ENCODE measurements around the gene SUN3.
"Not testable (repeated sequence)": the region's sequence is repeated elsewhere in the genome, so short reads cannot be mapped to it uniquely, and the experiment has no call there.

SUN3 gene

DNA sequence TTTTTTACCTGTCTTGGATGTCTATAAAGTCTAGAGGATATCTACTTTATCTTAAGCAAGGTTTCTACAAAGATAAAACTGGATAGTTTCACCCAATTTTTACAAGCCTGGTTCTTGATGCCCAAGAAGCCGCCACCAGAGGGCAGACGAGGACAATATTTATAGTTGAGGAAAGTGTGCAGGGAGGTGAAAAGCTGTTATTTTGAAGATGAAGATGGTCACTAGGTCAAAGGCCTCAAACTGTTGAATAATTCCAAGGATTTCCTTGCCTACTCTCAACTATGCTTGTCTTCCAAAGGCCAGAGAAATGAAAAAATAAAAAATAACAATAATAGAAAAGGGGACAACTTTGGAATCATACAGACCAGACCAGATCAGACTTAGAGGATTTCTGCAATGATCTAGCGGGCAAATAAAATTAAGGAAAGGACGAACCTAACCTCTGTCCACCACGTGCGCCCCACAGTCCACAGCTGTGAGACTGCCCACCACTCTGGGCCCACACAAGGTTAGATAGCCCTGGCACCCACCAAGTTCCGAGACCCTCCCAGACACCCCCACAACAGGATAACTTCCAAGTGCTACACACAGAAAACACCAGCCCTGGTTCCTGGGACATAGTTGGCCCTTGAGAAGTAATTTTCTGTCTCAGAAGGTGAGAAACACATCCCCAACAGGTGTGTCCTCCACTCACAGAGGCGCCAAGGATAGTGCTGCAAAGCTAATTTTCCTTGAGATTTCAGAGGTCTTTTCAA lies 83.5 kb downstream of the SUN3 start:
- peak; percentile 69 to 70 for DNase-seq (ENCODE audit: low read depth in 2 of 2)

DNA sequence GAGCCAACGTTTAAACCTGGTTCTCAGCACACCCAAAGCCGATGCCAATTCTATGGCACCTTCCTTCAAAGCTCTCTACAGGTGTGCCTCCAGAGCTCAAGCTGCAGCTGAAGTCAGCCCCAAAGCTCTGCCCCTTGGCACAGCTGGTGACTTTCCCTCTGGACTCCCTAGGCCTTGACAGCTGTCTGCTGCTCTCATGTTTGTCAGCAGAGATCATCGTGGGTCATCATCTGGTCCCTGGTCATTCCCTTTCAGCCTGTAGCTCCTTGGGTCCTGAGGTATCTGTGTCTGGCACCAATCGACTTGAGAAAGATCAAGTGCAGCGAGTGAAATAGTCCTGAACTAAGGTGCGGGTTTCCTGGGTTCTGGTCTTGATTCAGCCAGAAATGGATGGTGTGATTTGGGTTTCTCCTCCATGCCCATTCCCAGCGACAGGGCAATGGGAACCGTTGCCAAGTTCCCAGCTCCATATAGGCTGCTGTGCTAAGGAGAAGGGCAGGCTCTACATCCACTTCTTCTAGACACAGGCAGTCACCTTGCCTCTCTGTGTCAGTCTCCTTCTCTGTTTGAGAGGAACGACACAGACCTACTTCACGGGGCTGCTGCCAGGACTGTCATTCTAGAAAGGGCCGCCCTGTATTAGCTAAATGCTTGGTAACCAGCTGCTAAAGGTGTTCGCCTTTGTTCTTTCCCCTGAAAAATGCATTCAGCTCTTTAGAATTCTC lies 84.2 kb downstream of the SUN3 start:
- DNase-seq (ENCODE audit: low read depth in 2 of 2) = no peak

DNA sequence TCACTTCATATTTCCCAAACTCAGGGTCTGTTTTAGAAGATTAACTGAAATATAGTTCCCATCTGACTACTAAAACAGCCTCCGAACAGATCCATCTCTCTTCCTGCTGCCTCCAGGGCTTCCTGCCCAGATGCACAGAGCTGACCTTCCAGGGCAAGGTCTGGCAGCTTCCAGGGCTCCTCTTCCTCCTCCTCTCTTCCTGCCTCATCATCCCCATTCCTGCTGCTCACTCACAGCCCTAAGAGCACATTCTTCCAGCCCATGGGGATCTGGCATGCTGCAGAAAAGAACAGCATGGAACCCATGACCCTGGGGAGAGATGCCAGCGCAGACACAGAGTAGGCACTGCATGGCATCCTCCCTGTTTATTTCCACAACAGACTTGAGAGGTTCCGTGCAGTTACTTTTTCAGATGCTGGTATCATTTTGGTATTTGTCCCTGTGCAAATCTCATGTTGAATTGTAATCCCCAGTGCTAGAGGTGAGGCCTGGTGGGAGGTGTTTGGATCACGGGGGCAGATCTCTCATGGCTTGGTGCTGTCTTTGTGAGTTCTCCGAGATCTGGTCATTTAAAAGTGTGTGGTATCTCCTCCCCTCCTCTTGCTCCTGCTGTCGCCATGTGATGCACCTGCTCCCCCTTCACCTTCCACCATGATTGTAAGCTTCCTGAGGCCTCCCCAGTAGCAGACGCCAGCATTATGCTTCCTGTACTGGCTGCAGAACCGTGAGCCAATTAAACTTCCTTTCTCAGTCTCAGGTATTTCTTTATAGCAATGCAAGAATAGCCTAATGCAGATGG lies 85.0 kb downstream of the SUN3 start:
- no peak for DNase-seq (ENCODE audit: low read depth in 2 of 2)

DNA sequence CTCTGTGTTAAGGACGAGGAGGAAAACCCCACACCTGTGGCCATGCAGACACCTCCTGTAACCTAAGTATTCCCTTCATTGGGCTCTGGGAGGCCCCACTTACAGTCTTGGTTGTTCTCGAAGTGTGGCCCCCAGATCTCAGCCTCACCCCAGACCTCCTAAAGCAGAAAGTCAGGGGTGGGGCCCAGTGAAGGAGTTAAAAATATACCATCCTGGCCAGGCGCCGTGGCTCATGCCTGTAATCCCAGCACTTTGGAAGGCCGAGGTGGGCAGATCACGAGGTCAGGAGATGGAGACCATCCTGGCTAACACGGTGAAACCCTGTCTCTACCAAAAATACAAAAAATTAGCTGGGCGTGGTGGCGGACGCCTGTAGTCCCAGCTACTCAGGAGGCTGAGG lies 86.3 kb downstream of the SUN3 start:
- not testable (repeated sequence) for DNase-seq (ENCODE audit: low read depth in 2 of 2)

DNA sequence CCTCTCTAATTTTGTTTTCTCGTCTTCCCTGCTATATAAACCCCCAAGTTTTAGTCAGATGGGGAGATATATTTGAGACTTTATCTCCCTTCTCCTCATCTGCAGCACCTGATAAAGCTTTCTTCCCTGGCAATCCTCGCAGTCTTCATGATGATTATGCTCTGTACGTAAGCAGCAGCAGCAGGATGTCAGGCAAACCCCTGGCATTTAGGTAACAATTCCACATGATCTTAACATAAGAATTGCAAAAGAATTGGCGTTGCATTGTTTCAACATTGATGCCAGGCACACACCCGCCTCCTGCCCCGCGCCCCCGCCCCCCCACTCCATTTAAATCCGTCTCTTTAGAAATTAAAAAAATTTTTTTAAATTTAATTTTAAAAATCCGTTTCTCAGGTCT lies 86.8 kb downstream of the SUN3 start:
- no peak for DNase-seq (ENCODE audit: low read depth in 2 of 2)

DNA sequence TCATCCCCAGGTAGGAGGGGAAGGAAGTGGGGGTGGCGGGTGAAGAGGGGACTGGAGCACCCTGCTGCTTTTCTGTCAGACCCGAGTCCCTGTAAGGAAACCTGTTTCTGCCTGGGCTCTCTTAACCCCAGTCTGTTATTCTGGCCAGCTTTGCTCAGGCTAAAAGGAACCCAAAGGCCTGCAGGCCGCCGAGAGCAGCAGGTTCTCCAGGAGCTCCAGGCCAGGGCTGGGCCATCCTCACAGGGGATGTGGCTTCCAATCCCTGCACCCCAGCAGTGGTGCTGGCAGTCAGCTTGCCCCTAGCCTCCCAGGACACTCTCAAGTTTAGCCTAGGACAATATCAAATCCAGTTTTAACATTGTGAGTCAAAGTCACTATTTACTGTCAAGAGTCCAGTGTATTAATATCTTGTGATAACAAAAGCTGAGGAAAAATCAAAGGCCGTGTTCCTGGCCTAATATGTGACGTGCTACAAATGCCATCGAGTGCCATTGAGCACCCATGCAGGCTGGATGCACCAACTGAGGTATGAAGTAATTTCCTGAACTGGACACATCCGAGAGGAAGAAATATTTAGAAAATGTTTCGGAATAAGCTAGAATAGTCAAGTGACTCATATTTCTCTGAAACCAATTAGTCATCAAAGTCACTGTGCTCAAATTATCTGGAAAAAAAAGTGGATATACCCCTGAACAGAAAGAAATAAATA lies 87.6 kb downstream of the SUN3 start:
- no peak for DNase-seq (ENCODE audit: low read depth in 2 of 2)

DNA sequence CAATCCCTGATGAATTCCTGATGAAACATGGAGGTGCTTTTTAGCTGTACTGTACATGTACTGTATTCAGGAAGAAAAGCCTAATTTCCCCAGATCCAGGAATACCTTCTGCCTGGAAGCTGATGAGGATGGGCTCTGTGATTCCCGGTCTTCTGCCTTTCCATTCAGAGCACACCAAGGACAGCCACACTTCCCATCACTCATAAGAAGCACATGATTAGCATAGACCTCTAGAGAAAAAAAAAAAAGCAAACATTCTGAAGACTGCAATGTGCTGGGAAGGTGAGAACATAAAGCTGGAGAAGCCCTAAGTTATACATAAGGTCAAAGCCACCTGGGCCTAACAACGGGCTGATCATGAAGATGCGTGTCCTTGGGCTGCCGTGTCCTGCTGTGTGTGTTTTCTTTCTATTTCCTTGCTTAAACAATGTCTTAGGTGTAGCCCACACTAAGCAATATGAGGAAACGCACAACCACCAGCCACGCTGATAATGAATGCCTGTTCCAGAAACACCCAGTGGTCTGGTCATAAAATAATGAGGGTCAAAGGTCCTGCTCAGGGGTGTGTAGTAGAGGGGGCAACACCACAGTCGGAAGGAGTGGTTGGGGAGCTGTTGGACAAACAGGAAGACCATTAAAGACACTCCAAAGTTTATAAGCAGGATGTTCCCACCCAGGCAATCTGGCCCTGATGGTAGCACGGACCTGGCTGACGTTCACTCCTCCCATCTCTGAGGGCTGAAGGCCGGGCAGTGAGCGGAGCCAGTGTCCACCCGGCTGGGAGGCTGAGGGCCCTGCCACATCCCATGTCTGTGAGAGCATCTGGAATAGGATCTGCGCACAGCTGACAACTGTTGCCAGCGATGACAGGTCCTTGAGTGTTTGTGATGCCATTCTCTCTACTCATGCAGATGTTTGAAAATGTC lies 88.6 kb downstream of the SUN3 start:
- no peak for DNase-seq (ENCODE audit: low read depth in 2 of 2)

DNA sequence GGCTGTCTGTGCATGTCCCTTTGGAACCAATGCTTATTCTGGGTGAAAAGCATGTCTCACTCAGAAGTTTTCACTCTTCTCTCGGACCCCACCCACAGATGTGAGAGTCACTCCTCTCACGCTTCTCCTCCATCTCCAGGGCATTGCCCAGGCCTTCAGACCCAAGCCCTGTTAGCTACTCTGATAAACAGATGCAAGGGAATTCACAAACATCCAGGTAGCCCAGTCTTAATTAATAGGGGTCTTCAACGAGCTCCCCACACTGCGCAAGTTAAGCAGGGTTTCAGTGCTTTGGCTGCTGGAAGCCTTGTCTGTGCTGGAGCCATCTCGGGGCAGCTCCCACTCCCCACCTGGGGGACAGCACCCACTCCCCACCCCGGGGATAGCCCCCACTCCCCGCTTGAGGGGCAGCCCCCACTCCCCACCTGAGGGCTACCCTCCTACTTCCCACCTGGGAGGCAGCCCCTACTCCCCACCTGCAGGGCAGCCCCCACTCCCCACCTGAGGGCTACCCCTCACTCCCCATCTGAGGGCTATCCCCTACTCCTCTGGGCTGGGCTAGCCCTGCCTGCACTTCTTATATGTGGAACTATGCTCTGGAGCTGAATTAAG lies 89.4 kb downstream of the SUN3 start:
- DNase-seq (ENCODE audit: low read depth in 2 of 2) = no peak

DNA sequence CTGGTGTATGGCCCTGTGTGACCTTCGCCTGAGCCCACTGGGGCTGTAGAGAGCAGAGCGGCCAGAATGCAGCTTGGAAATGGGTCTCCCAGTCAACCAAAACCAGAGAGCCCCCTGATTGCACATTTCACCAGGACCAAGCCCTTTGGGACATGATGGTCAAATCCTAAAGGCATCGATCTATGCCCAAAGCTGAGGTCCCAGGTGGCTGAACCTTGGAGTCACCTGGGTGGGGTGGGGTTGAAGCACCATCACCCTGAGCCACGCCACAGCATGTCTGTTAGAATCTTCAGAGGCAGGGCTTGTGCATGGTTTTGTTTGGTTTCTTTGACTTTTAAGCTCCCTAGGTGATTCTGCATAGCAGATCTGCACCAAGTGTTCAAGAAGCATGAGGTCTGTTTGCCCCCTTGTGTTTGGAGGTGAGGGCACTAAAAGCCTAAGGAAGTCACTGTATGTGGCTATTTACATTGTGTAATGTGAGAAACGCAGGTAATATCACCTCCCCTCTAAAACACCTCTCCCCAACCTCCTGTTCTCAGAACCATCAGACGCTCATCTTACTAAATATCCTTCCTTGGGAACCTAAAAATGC lies 90.2 kb downstream of the SUN3 start:
- no peak for DNase-seq (ENCODE audit: low read depth in 2 of 2)

DNA sequence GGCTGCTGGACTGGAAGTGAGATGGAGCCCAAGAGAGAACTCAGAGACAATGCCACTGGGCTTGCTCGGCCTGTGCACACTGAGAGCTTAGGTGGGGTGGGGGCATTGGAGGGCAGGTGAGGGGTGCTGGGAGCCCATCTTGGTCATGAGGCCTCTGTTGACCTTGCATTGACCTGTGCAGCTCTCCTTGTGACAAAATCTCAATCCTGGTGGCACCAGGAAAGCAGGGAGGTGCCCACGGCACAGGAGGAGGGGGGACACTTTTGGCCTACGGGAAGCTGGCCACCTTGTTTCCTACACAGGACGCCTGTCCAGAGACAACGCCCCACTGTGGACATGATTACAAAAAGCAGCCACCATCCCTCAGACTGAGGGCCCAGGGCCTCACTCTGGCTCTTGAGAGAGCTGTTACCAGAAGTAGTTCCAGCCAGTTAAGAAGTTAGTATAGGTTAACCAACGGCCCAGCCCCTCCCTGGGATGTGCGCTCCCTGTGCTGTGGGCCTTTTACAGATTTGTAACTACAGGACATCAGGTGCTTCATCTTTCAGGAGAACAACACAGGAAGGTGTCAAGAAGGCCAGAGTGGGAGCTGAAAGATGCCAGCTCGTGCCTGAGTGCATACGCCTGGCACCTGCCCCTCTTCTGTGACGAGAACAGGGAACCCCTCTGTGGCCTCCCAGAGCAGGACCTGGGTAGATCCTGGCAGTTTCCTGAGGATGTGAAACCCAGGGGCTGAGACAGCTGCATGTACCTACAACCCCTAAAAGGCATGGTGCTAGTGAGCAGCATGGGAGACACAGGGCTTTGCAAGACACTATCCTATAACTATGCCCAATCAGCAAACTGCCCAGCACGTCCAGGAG lies 91.0 kb downstream of the SUN3 start:
- DNase-seq (ENCODE audit: low read depth in 2 of 2) = no peak
